GM13977 (cell line): ENCODE results near the gene SAPCD2.
A peak's percentile ranks its signal among the peaks of the same experiment; 100 is the strongest.

Source experiments
- DNase-seq: peaks from one replicate; pipeline ENCODE4 v3.0.0; 2012; ENCODE audit warnings: low spot score
- CTCF ChIP-seq: IDR thresholded peaks from 2 replicates; pipeline ENCODE4 v1.5.1; 2012; ENCODE audit warnings: mild to moderate bottlenecking, control low read depth; ENCODE audit not compliant: insufficient read depth; ENCODE audit errors: extremely low read depth, missing control alignments
- in situ Hi-C: fragments of 300-500 bp; cut with MboI; formaldehyde crosslinking; loops from one replicate; pipeline ENCODE4 v1.12.0; 2022; ENCODE audit warnings: low sequenced_read_pairs, low pct_unique_long_range_greater_than_20kb, mixed read lengths, inconsistent platforms; ENCODE audit not compliant: unreplicated experiment

SAPCD2 gene

GRCh38 chr9:137110911-137111787 is 40.8 kb upstream of the SAPCD2 start:
- no peak for DNase-seq
- in situ Hi-C loops = no loop called here
- TF ChIP-seq CTCF = no peak

- no peak for DNase-seq
- in situ Hi-C loops = no loop called here
Measured at GRCh38 chr9:137110147-137110910, 40.0 kb upstream of the SAPCD2 start.

GRCh38 chr9:137109250-137110146 is 39.1 kb upstream of the SAPCD2 start:
- TF ChIP-seq CTCF = no peak
- DNase-seq = no peak
- in situ Hi-C loops = no loop called here

More at GRCh38 chr9:137110147-137110910, 40.0 kb upstream of the SAPCD2 start:
- TF ChIP-seq CTCF = no peak

- TF ChIP-seq CTCF = no peak
- DNase-seq = no peak
- in situ Hi-C loops = no loop called here
Measured at GRCh38 chr9:137108608-137109249, 38.4 kb upstream of the SAPCD2 start.

- in situ Hi-C loops = no loop called here
- TF ChIP-seq CTCF = no peak
Measured at GRCh38 chr9:137107982-137108381, 37.6 kb upstream of the SAPCD2 start.

More at GRCh38 chr9:137107982-137108381, 37.6 kb upstream of the SAPCD2 start:
- DNase-seq = peak; percentile 10
